Caco-2 (cell line): Measurements from ENCODE around the gene AJAP1. TPM values are rescaled to one million over a fixed set of nuclear protein-coding genes. Genes with fewer than 3 reads are reported as not detected.

Source experiments
- Bru-seq: library from RNA; stranded (reverse); fragments of 400-500 nt; gene quantifications from one replicate; lab custom pipeline; 2021; lab: Mats Ljungman, UMichigan
- BruChase-seq, 2 experiments: library from RNA; stranded (reverse); fragments of 400-500 nt; gene quantifications; one replicate each; lab custom pipeline; 2021; lab: Mats Ljungman, UMichigan
- BruUV-seq: library from RNA; stranded (reverse); fragments of 400-500 nt; replicated peaks from 2 replicates; lab custom pipeline; 2021; lab: Mats Ljungman, UMichigan
- CTCF ChIA-PET: fragments of 300-600 bp; sonication (Branson Sonifier 250); formaldehyde crosslinking; loops from one replicate; lab custom pipeline; 2022; ENCODE audit warnings: antibody characterized with exemption; lab: Charles Lee
- POLR2A ChIA-PET: fragments of 300-600 bp; sonication (Branson Sonifier 250); formaldehyde crosslinking; loops from one replicate; lab custom pipeline; 2022; ENCODE audit warnings: antibody characterized with exemption; lab: Charles Lee
- DNase-seq, 2 experiments: peaks; one replicate each; pipeline versions ENCODE4 v3.0.0 to v3.0.0-alpha.2; 2020 to 2022
- H3K27me3 ChIP-seq: replicated peaks from 2 replicates; pipeline ENCODE4 v1.6.0; 2011; ENCODE audit warnings: low read length; ENCODE audit not compliant: control insufficient read depth, insufficient read depth
- H3K36me3 ChIP-seq: 2 replicates; pipeline ENCODE4 v1.5.1; 2011; ENCODE audit warnings: low read length; ENCODE audit not compliant: control insufficient read depth, insufficient read depth
- H3K4me1 ChIP-seq: fragments of 250-450 bp; sonication (Bioruptor Pico); 2 replicates; pipeline ENCODE4 v1.5.1; 2020; ENCODE audit warnings: mild to moderate bottlenecking
- H3K4me3 ChIP-seq: 2 replicates; pipeline ENCODE4 v1.5.1; 2011; ENCODE audit warnings: low read depth, mild to moderate bottlenecking, control low read depth, low read length
- H3K9me3 ChIP-seq: fragments of 250-450 bp; sonication (Bioruptor Pico); 2 replicates; pipeline ENCODE4 v1.5.1; 2020; ENCODE audit warnings: mild to moderate bottlenecking, moderate library complexity
- H3K27ac Mint-ChIP-seq: one replicate; pipeline ENCODE4 v1.8.0; 2022; ENCODE audit warnings: mixed read lengths; ENCODE audit not compliant: unreplicated experiment
- H3K27me3 Mint-ChIP-seq: one replicate; pipeline ENCODE4 v1.8.0; 2022; ENCODE audit warnings: mixed read lengths; ENCODE audit not compliant: insufficient read depth, unreplicated experiment
- H3K36me3 Mint-ChIP-seq: one replicate; pipeline ENCODE4 v1.8.0; 2022; ENCODE audit warnings: mild to moderate bottlenecking, mixed read lengths; ENCODE audit not compliant: insufficient read depth, unreplicated experiment
- H3K4me1 Mint-ChIP-seq: one replicate; pipeline ENCODE4 v1.8.0; 2022; ENCODE audit warnings: low read depth, mixed read lengths; ENCODE audit not compliant: unreplicated experiment
- H3K4me3 Mint-ChIP-seq: one replicate; pipeline ENCODE4 v1.8.0; 2022; ENCODE audit warnings: mild to moderate bottlenecking, moderate library complexity, mixed read lengths; ENCODE audit not compliant: unreplicated experiment
- H3K9me3 Mint-ChIP-seq: one replicate; pipeline ENCODE4 v1.8.0; 2022; ENCODE audit warnings: mixed read lengths; ENCODE audit not compliant: unreplicated experiment
- intact Hi-C: fragments of 100-400 bp; cut with micrococcal nuclease; formaldehyde crosslinking; loops from one replicate; pipeline ENCODE4 v1.10.0; 2022; ENCODE audit not compliant: unreplicated experiment
- long read RNA-seq: library from polyadenylated mRNA; stranded (forward); transcript quantifications from one replicate; pipeline ENCODE4 v2.0.0, GENCODE V29; 2022
- total RNA-seq: library from RNA; stranded (reverse); gene quantifications from 2 replicates; pipeline ENCODE4 v1.2.3, GENCODE V29; 2022
- TF ChIP-seq, protein P1 (sequence below), 2 experiments: fragments of 200-600 bp in 1 of 2; IDR thresholded peaks; 1 replicate in 1 of 2; 2 replicates in 1 of 2; pipeline versions ENCODE4 v1.5.1 to v1.8.0; 2011 to 2022; ENCODE audit warnings: antibody characterized with exemption in 1 of 2, control low read depth in 1 of 2, inconsistent platforms in 1 of 2, low read depth in 1 of 2, low read length in 1 of 2, mild to moderate bottlenecking in 1 of 2, moderate library complexity in 1 of 2; ENCODE audit not compliant: insufficient read depth in 1 of 2, severe bottlenecking in 1 of 2, unreplicated experiment in 1 of 2

The AJAP1 gene, protein sequence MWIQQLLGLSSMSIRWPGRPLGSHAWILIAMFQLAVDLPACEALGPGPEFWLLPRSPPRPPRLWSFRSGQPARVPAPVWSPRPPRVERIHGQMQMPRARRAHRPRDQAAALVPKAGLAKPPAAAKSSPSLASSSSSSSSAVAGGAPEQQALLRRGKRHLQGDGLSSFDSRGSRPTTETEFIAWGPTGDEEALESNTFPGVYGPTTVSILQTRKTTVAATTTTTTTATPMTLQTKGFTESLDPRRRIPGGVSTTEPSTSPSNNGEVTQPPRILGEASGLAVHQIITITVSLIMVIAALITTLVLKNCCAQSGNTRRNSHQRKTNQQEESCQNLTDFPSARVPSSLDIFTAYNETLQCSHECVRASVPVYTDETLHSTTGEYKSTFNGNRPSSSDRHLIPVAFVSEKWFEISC
- not detected in 2 replicates for total RNA-seq
- percentile 4 among the genes with signal in this experiment for Bru-seq, nascent RNA
- percentile 2 among the genes with signal in this experiment for BruChase-seq, experiment 1, labeled RNA remaining after a 2-hour chase
- percentile 4 among the genes with signal in this experiment for BruChase-seq, experiment 2, labeled RNA remaining after a 6-hour chase
- long read RNA-seq: 0 reads

DNA sequence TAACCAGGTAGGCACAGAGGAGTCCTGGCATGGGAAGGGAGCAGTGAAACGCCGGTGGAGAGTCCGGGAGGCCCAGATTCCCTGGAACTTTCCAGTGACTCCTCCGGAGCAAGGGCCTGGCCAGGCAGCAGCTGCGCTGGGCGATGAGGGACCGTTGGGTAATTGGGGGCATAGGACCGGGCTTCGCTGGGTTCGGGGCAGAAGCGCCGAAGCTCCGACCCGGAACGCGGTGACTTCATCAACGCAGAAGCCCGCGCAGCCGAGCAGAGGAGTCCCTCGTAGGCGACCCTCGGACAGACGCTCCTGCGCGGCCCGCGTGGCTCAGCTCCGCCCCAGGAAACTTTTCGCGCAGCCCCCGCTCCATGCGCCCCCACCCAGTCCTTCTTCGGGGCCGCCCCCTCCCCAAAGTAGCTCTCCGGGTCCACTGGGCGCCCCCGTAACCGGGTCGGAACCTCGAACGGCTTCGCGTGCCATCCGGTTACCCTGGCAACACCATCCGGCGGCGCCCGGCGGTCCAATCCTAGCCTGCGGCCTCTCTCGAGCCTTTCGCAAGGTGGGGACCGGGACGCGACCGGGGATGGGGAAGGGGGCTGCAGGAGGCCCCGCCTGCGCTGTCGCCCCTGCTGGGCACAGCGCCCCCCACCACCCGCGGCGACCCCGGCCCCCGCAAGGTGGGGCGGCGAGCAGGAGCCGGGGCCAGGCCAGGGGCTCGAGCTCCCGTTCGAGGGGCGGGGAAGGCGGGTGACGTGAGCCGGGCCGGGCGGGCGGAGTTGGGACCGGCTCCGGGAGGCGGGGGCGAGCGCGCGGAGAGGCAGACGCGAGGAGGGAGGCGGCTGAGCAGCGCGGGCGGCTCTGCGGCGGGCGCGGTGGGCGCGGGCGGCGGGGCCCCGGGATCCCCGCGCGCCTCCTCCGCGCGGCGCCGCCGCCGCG lies at the start of gene AJAP1:
AJAP1 (plus strand) TSS at position 814 of the 930 bp plus-strand sequence. CDS start 817 bp downstream, outside the sequence.
- TF ChIP-seq, protein P1, sequence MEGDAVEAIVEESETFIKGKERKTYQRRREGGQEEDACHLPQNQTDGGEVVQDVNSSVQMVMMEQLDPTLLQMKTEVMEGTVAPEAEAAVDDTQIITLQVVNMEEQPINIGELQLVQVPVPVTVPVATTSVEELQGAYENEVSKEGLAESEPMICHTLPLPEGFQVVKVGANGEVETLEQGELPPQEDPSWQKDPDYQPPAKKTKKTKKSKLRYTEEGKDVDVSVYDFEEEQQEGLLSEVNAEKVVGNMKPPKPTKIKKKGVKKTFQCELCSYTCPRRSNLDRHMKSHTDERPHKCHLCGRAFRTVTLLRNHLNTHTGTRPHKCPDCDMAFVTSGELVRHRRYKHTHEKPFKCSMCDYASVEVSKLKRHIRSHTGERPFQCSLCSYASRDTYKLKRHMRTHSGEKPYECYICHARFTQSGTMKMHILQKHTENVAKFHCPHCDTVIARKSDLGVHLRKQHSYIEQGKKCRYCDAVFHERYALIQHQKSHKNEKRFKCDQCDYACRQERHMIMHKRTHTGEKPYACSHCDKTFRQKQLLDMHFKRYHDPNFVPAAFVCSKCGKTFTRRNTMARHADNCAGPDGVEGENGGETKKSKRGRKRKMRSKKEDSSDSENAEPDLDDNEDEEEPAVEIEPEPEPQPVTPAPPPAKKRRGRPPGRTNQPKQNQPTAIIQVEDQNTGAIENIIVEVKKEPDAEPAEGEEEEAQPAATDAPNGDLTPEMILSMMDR (IDR thresholded peaks at IDR 0.05; ENCODE audit: insufficient read depth in 1 of 2, low read depth in 1 of 2, low read length in 1 of 2, severe bottlenecking in 1 of 2, unreplicated experiment in 1 of 2): no peak
- BruUV-seq: no TSS peak
- Histone ChIP-seq H3K4me3 (no peak within 1 kb of the TSS), H3K9me3 (no peaks in the 10 kb centered on the region), H3K4me1 (no peaks in the 10 kb centered on the region), H3K27me3 (no peaks in the 10 kb centered on the region), H3K36me3 (no peaks in the 10 kb centered on the region)
- no peaks in the 10 kb centered on the region for H3K4me1 Mint-ChIP-seq
- no peaks in the 10 kb centered on the region for H3K36me3 Mint-ChIP-seq
- H3K27me3 Mint-ChIP-seq: peaks cover 4% of the 10 kb centered on the region
- no peaks in the 10 kb centered on the region for H3K9me3 Mint-ChIP-seq
- ChIA-PET POLR2A (no interaction called here), CTCF (no interaction called here)
- DNase-seq: no peak
- H3K27ac Mint-ChIP-seq: no peak within 1 kb of the TSS
- no peak within 1 kb of the TSS for H3K4me3 Mint-ChIP-seq
- intact Hi-C loops: no loop called here

DNA sequence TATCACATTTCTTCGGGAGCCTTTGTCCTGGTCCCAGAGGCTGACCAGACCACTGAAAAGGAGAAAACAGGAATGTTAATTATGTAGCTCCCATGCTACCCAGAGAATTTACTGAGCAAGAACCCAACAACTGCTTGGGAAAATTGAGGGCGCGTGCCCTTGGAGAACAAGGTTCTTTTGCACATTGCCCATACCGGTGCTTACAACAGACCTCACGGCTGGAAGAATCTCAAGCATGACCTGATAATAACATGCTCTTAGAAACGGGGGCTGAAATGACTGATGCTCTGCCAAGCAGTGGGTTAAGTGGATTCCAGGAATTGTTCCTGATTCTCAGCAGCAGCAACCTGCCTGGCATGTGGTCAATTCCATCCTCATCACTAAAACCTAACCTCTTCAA lies 49.3 kb upstream of the AJAP1 start:
- BruUV-seq: no TSS peak
- H3K4me3 ChIP-seq: no peak overlapping the region
- DNase-seq: no peak

More for the DNA sequence above, 49.3 kb upstream of the AJAP1 start:
- no peaks in the 10 kb centered on the region for H3K4me1 ChIP-seq
- ChIA-PET CTCF (no interaction called here), POLR2A (no interaction called here)
- H3K27me3 Mint-ChIP-seq: peaks cover 10% of the 10 kb centered on the region
- H3K9me3 Mint-ChIP-seq: peaks cover 11% of the 10 kb centered on the region
- no peak overlapping the region for H3K4me3 Mint-ChIP-seq
- TF ChIP-seq, protein P1 (IDR thresholded peaks at IDR 0.05; ENCODE audit: insufficient read depth in 1 of 2, low read depth in 1 of 2, low read length in 1 of 2, severe bottlenecking in 1 of 2, unreplicated experiment in 1 of 2): no peak
- H3K27ac Mint-ChIP-seq: no peak overlapping the region
- intact Hi-C loops: no loop called here
- no peaks in the 10 kb centered on the region for H3K36me3 ChIP-seq
- H3K36me3 Mint-ChIP-seq: no peaks in the 10 kb centered on the region
- no peaks in the 10 kb centered on the region for H3K27me3 ChIP-seq
- H3K4me1 Mint-ChIP-seq: no peaks in the 10 kb centered on the region
- H3K9me3 ChIP-seq: no peaks in the 10 kb centered on the region
